GM12878 (cell line): ENCODE data around the gene SNRPD1. TPM values are rescaled to one million over a fixed set of nuclear protein-coding genes. Genes with fewer than 3 reads are reported as not detected.

Experiments
- ATAC-seq: fragments of 200-7000 bp; cut with Tn5 transposase; 3 replicates; pipeline ENCODE4 v1.9.1; 2020; ENCODE audit warnings: mild to moderate bottlenecking, moderate library complexity
- BruUV-seq: library from RNA; stranded (reverse); fragments of 400-500 nt; replicated peaks from 2 replicates; lab custom pipeline; 2021; lab: Mats Ljungman, UMichigan
- CTCF ChIA-PET: fragments of 300-600 bp; sonication (Branson Sonifier 250); formaldehyde crosslinking; extraction: SDS; loops from one replicate; lab custom pipeline; 2021; ENCODE audit warnings: inconsistent platforms; lab: Yijun Ruan, JAX
- POLR2A ChIA-PET: fragments of 350-600 bp; formaldehyde crosslinking; extraction: SDS; loops from one replicate; lab custom pipeline; 2021; ENCODE audit warnings: inconsistent platforms; lab: Charles Lee
- RAD21 ChIA-PET: fragments of 300-600 bp; sonication (Branson Sonifier 250); formaldehyde crosslinking; loops from one replicate; lab custom pipeline; 2023; ENCODE audit warnings: antibody characterized with exemption; ENCODE audit not compliant: unreplicated experiment; lab: Charles Lee
- SMC1A ChIA-PET: fragments of 300-600 bp; sonication (Branson Sonifier 250); formaldehyde crosslinking; loops from one replicate; lab custom pipeline; 2023; ENCODE audit not compliant: unreplicated experiment, uncharacterized antibody; lab: Charles Lee
- DNase-seq: peaks from one replicate; pipeline ENCODE4 v3.0.0-alpha.2; 2011; ENCODE audit warnings: low read depth, low spot score
- FAIRE-seq: peaks from 3 replicates; lab custom pipeline; 2011; peaks lifted over from hg19 to GRCh38; lab: Jason Lieb, UNC
- H2AFZ ChIP-seq: 2 replicates; pipeline ENCODE4 v1.6.0; 2011; ENCODE audit warnings: low read depth, low read length, control low read depth; ENCODE audit not compliant: control insufficient read depth
- H3K27ac ChIP-seq: 2 replicates; pipeline ENCODE4 v1.5.1; 2011; ENCODE audit warnings: control low read depth; ENCODE audit not compliant: control insufficient read depth, insufficient read depth
- H3K27me3 ChIP-seq, 2 experiments: replicated peaks in 1 of 2; 2 replicates each; pipeline versions ENCODE4 v1.6.0 to v1.6.1; 2011; ENCODE audit warnings: low read length in 1 of 2; ENCODE audit not compliant: control insufficient read depth in 2 of 2, insufficient read depth in 2 of 2
- H3K36me3 ChIP-seq, 2 experiments: 2 replicates each; pipeline ENCODE4 v1.5.1; 2011; ENCODE audit warnings: low read length in 1 of 2; ENCODE audit not compliant: control insufficient read depth in 2 of 2, insufficient read depth in 2 of 2
- H3K4me1 ChIP-seq: 2 replicates; pipeline ENCODE4 v1.6.1; 2011; ENCODE audit warnings: mild to moderate bottlenecking, low read length, moderate library complexity, mixed read lengths; ENCODE audit not compliant: control insufficient read depth, insufficient read depth
- H3K4me2 ChIP-seq: 2 replicates; pipeline ENCODE4 v1.6.0; 2011; ENCODE audit warnings: control low read depth; ENCODE audit not compliant: control insufficient read depth, insufficient read depth
- H3K4me3 ChIP-seq: fragments of 200-600 bp; sonication (generic); 2 replicates; pipeline ENCODE4 v1.5.1; 2016
- H3K79me2 ChIP-seq: 2 replicates; pipeline ENCODE4 v1.6.0; 2011; ENCODE audit warnings: low read length; ENCODE audit not compliant: control insufficient read depth, insufficient read depth
- H3K9ac ChIP-seq: 2 replicates; pipeline ENCODE4 v1.8.0; 2011; ENCODE audit warnings: low read length, control low read depth, mixed read lengths; ENCODE audit not compliant: control insufficient read depth, insufficient read depth
- H3K9me3 ChIP-seq: replicated peaks from 3 replicates; pipeline ENCODE4 v1.5.1; 2011; ENCODE audit warnings: mild to moderate bottlenecking, low read length; ENCODE audit not compliant: control insufficient read depth, insufficient read depth
- H4K20me1 ChIP-seq: 2 replicates; pipeline ENCODE4 v1.6.0; 2011; ENCODE audit not compliant: control insufficient read depth, insufficient read depth
- CBFB ChIP-seq: IDR thresholded peaks from 2 replicates; pipeline ENCODE4 v1.6.1; 2016; ENCODE audit warnings: antibody characterized with exemption, low read depth
- CHD1 ChIP-seq: IDR thresholded peaks from 2 replicates; pipeline ENCODE4 v1.6.1; 2012; ENCODE audit warnings: low read depth, low read length, improper control_type of control experiment
- EP300 ChIP-seq, 2 experiments: fragments of 150-350 bp in 1 of 2; IDR thresholded peaks; 2 replicates each; pipeline ENCODE4 v1.6.1; 2011 to 2012; ENCODE audit warnings: low read depth in 2 of 2, low read length in 2 of 2, borderline replicate concordance in 1 of 2, improper control_type of control experiment in 1 of 2, inconsistent platforms in 1 of 2; ENCODE audit not compliant: control insufficient read depth in 1 of 2
- MTA2 ChIP-seq: fragments of 450-650 bp; IDR thresholded peaks from 2 replicates; pipeline ENCODE4 v1.6.1; 2016; ENCODE audit warnings: low read depth, mild to moderate bottlenecking, moderate library complexity
- POU2F2 ChIP-seq: IDR thresholded peaks from 3 replicates; pipeline ENCODE4 v1.6.1; 2011; ENCODE audit warnings: low read depth, mild to moderate bottlenecking, low read length, borderline replicate concordance
- SMAD1 ChIP-seq: fragments of 450-650 bp; IDR thresholded peaks from 2 replicates; pipeline ENCODE4 v1.6.1; 2018; ENCODE audit warnings: mild to moderate bottlenecking, low read depth; ENCODE audit not compliant: partially characterized antibody
- SMC3 ChIP-seq: IDR thresholded peaks from 2 replicates; pipeline ENCODE4 v1.6.1; 2011; ENCODE audit warnings: low read length, improper control_type of control experiment, borderline replicate concordance
- SREBF2 ChIP-seq: IDR thresholded peaks from 2 replicates; pipeline ENCODE4 v1.6.1; 2012; ENCODE audit warnings: mild to moderate bottlenecking, low read length
- TCF7 ChIP-seq: IDR thresholded peaks from 2 replicates; pipeline ENCODE4 v1.6.1; 2014; ENCODE audit warnings: antibody characterized with exemption, borderline replicate concordance
- WGBS: methylation state at CpG from one replicate; pipeline ENCODE4 v1.1.6; 2016; ENCODE audit warnings: low lambda C conversion rate; ENCODE audit not compliant: insufficient replicate concordance, insufficient coverage; ENCODE audit errors: missing lambda C conversion rate; 5-methylcytosine and 5-hydroxymethylcytosine counted together
- in situ Hi-C: fragments of 300-500 bp; cut with MboI; formaldehyde crosslinking; loops from 9 replicates; pipeline ENCODE4 v1.14.3; 2018; ENCODE audit warnings: mixed read lengths
- intact Hi-C: fragments of 100-400 bp; cut with micrococcal nuclease; formaldehyde crosslinking; loops from one replicate; pipeline ENCODE4 v1.14.2; 2022; ENCODE audit not compliant: unreplicated experiment
- polyA plus RNA-seq, 11 experiments: library from polyadenylated mRNA; depleted of rRNA in 4 of 11; unstranded in 6 of 11; stranded (reverse) in 5 of 11; fragments of >200 nt; fragmentation: Nextera tagmentation in 4 of 11; fragmentation: Illumina TruSeq in 1 of 11; extraction: Ambion mirVana in 4 of 11; extraction: Trizol in 1 of 11; gene quantifications; 1 replicate in 1 of 11; 2 replicates in 10 of 11; pipeline versions ENCODE4 v1.2.1 to v1.2.3, GENCODE V29; 2011 to 2016; ENCODE audit warnings: inconsistent platforms in 2 of 11, missing spikeins in 2 of 11, low read depth in 1 of 11
- total RNA-seq, 4 experiments: library from RNA; depleted of rRNA in 3 of 4; stranded (reverse); fragments of >200 nt in 3 of 4; fragmentation: Illumina TruSeq in 1 of 4; extraction: Trizol in 1 of 4; gene quantifications; 2 replicates each; pipeline versions ENCODE4 v1.2.1 to v1.2.3, GENCODE V29; 2013 to 2021
- TF ChIP-seq, protein P1 (sequence below): IDR thresholded peaks from 2 replicates; pipeline ENCODE4 v1.6.1; 2011; ENCODE audit warnings: low read depth, low read length, improper control_type of control experiment, borderline replicate concordance
- TF ChIP-seq, protein P2 (sequence below): fragments of 450-650 bp; IDR thresholded peaks from 2 replicates; pipeline ENCODE4 v1.6.1; 2016; ENCODE audit warnings: mild to moderate bottlenecking
- TF ChIP-seq, protein P3 (sequence below): IDR thresholded peaks from 2 replicates; pipeline ENCODE4 v1.6.1; 2012; ENCODE audit warnings: low read length, inconsistent platforms
- TF ChIP-seq, protein P4 (sequence below): fragments of 450-650 bp; formaldehyde crosslinking; IDR thresholded peaks from 2 replicates; pipeline ENCODE4 v1.5.0; 2022; ENCODE audit warnings: mild to moderate bottlenecking, missing genetic modification characterization
- TF ChIP-seq, protein P5 (sequence below): fragments of 450-650 bp; IDR thresholded peaks from 2 replicates; pipeline ENCODE4 v1.6.1; 2014; ENCODE audit warnings: mild to moderate bottlenecking

Gene SNRPD1
- total and polyA plus RNA-seq, 10 of the 15 experiments (the other 5 are each of a cell fraction or from before 2014, with no cell fraction given): 52.6 to 866 (median 227) TPM

DNA sequence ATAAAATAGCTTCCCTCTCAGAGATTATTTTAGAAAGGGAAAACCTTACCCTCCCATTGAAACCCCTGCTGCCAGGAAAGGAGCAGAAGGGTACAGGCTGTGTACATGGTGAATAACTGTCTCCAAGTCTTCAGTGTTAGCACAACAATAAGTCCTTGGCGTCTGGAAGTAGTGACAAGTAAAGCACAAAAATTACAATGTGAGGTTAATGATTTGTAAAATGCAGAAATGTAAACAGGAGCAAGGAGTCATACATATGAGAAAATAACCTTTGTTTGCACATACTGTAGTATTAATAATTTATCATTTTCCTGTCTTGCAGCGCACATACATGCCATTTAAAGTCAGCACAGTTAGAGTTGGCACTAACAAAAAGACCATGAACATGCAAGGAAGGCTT is 52.0 kb downstream of the SNRPD1 start:
- RAD21 ChIA-PET: no interaction called here
- no peak for FAIRE-seq
- no peak for ATAC-seq
- Histone ChIP-seq H3K79me2 (no peaks in the 10 kb centered on the region), H3K4me3 (no peak overlapping the region), H2AFZ (no peak overlapping the region), H3K27me3 (no peaks in the 10 kb centered on the region), H3K4me2 (no peak overlapping the region), H3K4me1 (no peaks in the 10 kb centered on the region; the same call in 1 of the 2 replicates), H3K27ac (no peak overlapping the region), H3K9ac (no peak overlapping the region), H4K20me1 (no peaks in the 10 kb centered on the region), H3K36me3 (peaks cover 3% of the 10 kb centered on the region in 2 experiments), H3K9me3 (no peaks in the 10 kb centered on the region)
- CTCF ChIA-PET: no interaction called here
- in situ Hi-C loops: no loop called here
- intact Hi-C loops: no loop called here
- POLR2A ChIA-PET: interaction anchor here (0.5 kb wide), 1 partner anchor 13 kb away, joined by 3 read pairs; no protein-coding TSS in a partner anchor
- no TSS peak for BruUV-seq
- no peak for DNase-seq
- SMC1A ChIA-PET: interaction anchor here (0.8 to 1.2 kb wide), 2 partner anchors 18 to 111 kb away, joined by 3 read pairs; no protein-coding TSS in a partner anchor
- 73% methylated on average over 2 of the region's 2 CpGs for WGBS
- TF ChIP-seq, protein P1, sequence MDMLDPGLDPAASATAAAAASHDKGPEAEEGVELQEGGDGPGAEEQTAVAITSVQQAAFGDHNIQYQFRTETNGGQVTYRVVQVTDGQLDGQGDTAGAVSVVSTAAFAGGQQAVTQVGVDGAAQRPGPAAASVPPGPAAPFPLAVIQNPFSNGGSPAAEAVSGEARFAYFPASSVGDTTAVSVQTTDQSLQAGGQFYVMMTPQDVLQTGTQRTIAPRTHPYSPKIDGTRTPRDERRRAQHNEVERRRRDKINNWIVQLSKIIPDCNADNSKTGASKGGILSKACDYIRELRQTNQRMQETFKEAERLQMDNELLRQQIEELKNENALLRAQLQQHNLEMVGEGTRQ: no peak
- no peak for TF ChIP-seq POU2F2
- no peak for TF ChIP-seq EP300 (IDR thresholded peaks at IDR 0.05; ENCODE audit: borderline replicate concordance in 1 of 2, control insufficient read depth in 1 of 2, low read depth in 2 of 2, low read length in 2 of 2)
- TF ChIP-seq TCF7: no peak
- TF ChIP-seq, protein P2, sequence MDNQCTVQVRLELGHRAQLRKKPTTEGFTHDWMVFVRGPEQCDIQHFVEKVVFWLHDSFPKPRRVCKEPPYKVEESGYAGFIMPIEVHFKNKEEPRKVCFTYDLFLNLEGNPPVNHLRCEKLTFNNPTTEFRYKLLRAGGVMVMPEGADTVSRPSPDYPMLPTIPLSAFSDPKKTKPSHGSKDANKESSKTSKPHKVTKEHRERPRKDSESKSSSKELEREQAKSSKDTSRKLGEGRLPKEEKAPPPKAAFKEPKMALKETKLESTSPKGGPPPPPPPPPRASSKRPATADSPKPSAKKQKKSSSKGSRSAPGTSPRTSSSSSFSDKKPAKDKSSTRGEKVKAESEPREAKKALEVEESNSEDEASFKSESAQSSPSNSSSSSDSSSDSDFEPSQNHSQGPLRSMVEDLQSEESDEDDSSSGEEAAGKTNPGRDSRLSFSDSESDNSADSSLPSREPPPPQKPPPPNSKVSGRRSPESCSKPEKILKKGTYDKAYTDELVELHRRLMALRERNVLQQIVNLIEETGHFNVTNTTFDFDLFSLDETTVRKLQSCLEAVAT: no peak
- TF ChIP-seq, protein P3, sequence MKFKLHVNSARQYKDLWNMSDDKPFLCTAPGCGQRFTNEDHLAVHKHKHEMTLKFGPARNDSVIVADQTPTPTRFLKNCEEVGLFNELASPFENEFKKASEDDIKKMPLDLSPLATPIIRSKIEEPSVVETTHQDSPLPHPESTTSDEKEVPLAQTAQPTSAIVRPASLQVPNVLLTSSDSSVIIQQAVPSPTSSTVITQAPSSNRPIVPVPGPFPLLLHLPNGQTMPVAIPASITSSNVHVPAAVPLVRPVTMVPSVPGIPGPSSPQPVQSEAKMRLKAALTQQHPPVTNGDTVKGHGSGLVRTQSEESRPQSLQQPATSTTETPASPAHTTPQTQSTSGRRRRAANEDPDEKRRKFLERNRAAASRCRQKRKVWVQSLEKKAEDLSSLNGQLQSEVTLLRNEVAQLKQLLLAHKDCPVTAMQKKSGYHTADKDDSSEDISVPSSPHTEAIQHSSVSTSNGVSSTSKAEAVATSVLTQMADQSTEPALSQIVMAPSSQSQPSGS: no peak
- TF ChIP-seq MTA2: no peak
- TF ChIP-seq SREBF2: no peak
- TF ChIP-seq, protein P4, sequence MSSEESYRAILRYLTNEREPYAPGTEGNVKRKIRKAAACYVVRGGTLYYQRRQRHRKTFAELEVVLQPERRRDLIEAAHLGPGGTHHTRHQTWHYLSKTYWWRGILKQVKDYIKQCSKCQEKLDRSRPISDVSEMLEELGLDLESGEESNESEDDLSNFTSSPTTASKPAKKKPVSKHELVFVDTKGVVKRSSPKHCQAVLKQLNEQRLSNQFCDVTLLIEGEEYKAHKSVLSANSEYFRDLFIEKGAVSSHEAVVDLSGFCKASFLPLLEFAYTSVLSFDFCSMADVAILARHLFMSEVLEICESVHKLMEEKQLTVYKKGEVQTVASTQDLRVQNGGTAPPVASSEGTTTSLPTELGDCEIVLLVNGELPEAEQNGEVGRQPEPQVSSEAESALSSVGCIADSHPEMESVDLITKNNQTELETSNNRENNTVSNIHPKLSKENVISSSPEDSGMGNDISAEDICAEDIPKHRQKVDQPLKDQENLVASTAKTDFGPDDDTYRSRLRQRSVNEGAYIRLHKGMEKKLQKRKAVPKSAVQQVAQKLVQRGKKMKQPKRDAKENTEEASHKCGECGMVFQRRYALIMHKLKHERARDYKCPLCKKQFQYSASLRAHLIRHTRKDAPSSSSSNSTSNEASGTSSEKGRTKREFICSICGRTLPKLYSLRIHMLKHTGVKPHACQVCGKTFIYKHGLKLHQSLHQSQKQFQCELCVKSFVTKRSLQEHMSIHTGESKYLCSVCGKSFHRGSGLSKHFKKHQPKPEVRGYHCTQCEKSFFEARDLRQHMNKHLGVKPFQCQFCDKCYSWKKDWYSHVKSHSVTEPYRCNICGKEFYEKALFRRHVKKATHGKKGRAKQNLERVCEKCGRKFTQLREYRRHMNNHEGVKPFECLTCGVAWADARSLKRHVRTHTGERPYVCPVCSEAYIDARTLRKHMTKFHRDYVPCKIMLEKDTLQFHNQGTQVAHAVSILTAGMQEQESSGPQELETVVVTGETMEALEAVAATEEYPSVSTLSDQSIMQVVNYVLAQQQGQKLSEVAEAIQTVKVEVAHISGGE (CRISPR knock-in tag): no peak
- no peak for TF ChIP-seq SMAD1
- no peak for TF ChIP-seq SMC3
- TF ChIP-seq, protein P5, sequence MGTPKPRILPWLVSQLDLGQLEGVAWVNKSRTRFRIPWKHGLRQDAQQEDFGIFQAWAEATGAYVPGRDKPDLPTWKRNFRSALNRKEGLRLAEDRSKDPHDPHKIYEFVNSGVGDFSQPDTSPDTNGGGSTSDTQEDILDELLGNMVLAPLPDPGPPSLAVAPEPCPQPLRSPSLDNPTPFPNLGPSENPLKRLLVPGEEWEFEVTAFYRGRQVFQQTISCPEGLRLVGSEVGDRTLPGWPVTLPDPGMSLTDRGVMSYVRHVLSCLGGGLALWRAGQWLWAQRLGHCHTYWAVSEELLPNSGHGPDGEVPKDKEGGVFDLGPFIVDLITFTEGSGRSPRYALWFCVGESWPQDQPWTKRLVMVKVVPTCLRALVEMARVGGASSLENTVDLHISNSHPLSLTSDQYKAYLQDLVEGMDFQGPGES: no peak
- no peak for TF ChIP-seq CBFB
- no peak for TF ChIP-seq CHD1
